GM21717 (cell line): ENCODE data around the gene ADAMTSL3.

Experiments used
- ATAC-seq: cut with Tn5 transposase; IDR thresholded peaks from one replicate; pipeline ENCODE4 v1.9.1; 2021; ENCODE audit warnings: mild to moderate bottlenecking, moderate library complexity; ENCODE audit not compliant: unreplicated experiment

The ADAMTSL3 gene

DNA sequence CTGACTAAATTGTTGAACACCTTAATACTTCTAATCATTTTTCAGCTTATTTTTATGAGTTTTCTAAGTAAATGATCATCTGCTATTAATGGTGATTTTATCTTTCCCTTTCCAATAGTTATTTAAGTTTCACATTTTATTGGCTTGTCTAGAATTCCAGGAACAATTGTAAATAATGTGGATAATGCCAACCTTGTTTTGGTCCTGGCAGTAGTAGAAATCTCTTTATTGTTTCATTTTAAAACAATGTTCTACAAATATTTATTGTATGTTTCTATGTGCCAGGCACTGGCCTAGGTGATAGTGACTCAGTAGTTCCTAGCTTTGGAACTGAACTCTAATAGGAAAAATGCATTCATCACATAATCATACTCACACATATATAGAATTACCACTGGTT is 264.1 kb downstream of the ADAMTSL3 start:
- ATAC-seq = no peak

DNA sequence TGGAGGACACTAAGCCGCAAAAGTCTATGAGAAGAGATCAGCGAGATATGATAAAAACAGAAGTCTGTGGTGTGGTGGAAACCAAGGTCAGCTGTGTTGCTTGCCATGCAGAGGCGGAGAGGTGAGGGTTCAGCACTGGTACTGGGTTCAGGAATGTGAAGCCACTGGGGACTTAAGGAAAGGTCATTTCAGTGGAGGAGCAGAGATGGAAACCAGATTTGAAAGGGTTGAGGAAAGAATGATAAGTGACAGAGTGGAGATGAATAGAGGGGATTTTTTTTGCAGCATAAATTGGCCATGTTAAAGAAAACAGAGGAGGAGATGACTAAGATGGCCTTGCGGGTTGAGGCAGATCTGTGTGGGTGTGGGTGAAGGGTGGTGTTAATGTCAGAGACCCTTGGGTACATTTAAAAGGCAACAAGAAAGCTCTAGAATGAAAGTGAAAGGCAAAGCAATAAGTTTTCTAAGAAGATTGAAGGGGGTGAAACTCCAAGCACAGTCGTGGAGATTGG is 265.5 kb downstream of the ADAMTSL3 start:
- peak; percentile 79 for ATAC-seq

- ATAC-seq = no peak
Measured at GRCh38 chr15:83919978-83920510, 266.1 kb downstream of the ADAMTSL3 start.

DNA sequence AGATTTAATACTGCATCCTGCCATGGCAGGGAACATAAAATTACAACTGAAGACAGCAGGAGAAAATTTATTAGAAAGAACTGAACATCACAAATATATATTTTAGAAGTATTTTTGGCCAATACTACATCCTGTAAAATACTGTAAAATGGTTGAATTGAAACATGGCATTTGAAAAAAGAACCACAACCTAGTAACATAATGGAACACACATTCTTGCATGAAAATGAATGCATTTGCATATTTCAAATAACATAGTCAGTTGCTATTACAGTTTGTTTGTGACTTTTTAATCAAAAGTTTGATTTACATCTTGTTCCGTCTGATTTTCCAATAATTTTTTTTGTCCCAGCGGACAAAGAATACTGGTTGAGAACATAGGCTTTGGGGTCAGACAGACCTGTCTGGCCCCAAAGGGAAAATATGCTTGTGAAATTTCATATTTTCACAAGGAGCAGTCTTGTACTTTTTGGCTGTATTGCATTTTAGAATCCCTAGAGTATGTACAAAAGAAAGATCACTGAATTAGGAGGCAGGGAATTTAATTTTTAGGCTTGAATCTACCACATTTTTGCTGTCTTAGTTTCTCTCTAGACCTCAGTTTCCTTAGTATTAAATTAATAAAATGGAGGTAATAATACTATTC is 268.8 kb downstream of the ADAMTSL3 start:
- ATAC-seq = no peak

GRCh38 chr15:83926116-83926515 is 272.2 kb downstream of the ADAMTSL3 start:
- no peak for ATAC-seq

GRCh38 chr15:83927704-83928391 is 273.9 kb downstream of the ADAMTSL3 start:
- peak; percentile 51 for ATAC-seq

DNA sequence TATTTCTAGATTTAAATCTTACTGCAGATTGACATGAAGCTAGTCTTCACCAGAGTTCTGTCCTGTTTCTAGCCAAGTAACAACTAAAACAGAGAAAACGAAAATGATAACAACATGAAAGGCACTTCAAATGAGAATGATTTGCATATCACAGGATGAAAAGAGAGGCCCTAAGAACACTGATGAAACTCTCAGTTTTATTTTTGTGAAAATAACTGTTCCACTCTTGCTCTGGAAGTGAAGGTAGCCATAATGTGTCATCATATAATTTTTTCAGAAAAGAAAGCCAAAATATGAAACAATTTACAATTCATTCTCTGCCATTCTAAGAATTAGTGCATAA is 274.4 kb downstream of the ADAMTSL3 start:
- ATAC-seq = peak; percentile 81

DNA sequence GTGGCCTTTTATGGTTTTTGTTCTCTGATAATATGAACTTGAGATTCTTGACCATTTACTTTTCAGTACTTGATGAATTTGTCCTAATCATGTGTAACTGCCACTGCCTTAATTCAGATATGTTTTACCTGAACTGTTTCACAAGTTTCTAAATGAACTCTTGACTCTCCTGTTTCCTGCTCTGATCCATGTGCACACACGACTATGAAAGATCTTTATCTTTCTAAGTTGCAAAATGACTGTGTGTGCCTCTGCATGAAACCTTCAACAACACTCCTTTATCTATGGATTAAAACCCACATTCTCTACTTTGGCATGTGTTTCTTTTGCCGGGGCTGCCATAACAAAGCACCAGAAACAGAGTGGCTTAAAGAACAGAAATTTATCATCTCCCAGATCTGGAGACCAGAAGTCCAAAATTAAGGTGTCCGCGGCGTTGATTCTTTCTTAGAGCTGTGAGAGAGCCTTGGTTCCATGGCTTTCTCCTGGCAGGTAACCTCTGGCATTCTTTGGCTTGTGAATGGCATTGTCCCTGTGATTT is 275.0 kb downstream of the ADAMTSL3 start:
- ATAC-seq = no peak

DNA sequence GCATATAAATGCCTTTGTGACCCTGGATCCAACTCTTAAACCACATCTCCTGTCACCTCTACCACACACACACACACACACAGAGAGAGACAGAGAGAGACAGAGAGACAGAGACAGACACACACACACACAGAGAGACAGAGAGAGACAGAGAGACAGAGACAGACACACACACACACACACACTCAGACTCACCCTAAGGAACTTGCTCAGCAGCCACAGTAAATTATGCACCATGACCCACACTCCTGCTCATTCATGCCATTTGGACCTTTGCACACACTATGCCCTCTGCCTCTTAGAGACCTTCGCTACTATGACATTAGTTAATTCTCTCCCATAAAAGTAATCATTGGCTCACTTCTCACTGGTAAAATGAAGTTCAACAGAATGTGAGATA is 275.7 kb downstream of the ADAMTSL3 start:
- ATAC-seq = no peak

DNA sequence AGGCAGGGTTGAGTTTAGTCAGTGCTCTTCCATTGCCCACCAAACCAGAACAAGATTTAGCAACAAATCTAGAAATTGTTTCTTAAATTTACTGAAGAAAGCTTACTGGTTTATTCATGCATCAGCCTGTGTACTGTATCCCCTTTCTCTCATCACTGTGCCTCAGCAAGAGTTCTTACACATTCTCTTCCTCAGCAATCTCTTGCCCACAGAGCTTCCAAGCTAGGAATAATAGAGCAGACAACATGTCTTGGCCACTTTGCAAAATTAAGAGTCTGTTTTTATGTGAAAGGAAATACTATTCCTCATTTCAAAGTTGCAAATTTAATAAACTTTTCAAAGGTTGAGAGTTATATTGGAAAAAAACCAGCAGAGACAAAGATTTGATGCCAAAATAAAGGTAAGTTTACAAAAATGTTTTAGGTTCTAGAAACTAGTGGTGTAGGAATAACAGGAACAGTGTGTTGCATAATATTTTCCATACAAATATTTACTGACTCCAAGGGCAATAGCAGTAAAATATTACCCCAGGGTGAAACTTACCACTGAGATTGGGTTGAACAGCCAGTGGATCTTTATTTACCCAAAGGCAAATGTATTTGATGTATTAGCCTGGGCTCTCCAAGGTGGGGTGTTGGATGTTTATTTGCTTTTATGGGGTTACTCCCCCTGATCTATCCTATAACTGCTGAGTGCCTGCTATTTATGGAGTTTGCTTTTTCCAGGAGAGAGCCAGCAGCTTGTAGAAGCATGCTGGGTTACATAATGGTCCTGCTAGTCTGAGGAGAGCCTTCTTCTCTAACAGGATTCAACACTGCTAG is 276.7 kb downstream of the ADAMTSL3 start:
- ATAC-seq = no peak

- ATAC-seq = no peak
Measured at GRCh38 chr15:83935774-83936173, 281.9 kb downstream of the ADAMTSL3 start.

DNA sequence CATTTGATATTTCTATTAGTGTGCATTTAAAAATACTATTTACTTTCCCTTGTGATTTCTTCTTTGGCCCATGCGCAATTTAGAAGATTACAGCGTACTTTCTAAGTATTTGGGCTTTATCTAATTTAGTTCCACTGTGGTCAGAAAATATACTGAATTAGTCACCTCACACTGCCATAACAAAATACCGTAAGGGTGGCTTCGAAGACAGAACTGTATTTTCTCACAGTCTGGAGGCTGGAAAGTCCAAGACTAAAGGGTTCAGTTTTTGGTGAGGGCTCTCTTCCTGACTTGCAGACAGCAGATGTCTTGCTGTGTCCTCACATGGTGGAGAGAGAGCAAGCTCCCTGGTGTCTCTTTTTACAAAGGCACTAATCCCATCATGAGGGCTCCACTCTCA is 286.2 kb downstream of the ADAMTSL3 start:
- ATAC-seq = no peak

DNA sequence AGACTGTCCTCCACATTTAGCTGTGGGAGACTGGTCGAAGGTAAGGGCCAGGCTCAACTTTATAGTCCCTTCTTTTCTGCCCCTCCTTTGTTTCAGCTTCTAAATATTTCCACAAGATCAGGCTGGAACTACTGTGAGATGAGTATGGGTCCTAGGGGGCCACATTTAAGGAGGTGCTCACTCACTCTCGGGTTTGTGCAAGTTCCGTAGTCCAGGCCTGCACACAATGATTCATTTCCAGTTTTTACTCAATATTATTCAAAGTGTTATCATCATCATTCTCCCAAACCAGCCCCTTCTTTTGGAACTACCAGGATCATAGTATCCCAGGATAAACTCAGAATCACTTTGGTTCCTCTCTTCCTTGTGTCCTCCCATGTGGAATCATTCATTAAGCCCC is 289.1 kb downstream of the ADAMTSL3 start:
- ATAC-seq = no peak

DNA sequence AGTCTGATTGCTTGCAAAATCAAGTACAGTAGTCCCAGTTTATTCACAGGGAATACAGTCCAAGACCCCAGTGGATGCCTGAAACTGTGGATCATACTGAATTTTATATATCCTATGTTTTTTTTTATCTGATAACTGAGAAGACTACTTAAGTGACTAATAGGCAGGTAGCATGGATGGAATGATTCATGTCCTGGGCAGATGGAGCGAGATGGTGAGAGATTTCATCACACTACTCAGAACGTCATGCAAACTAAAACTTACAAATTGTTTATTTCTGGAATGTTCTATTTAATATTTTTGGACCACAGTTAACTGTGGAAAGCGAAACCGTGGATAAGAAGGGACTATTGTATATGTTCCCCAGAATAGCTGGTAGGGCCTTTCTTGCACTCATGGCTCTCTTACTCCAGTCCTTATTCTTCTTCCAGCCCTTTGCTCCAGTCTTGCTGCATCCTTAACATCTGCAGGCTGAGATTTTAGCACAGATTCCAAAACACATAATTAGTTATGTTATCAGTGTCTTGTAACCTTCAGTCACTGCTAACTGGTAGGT is 290.0 kb downstream of the ADAMTSL3 start:
- ATAC-seq = no peak

DNA sequence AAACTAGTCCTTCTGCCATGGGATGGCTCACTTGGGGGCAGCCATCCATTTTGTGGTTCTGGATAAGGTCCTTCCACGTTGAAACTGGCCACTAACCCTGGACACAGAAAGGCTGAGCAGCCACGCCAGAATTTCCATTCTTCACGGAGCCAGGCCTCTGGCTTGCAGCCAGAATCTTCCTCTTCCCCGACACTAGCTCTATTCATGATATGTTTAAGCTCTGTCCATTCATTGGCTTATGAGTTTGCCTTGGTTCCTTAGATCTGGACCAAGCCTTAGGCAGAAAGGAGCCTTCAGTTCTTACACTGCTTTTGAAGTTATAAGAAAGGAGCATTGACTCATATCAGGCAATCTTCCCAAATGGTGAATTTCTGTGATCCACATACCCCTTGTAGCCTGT is 293.2 kb downstream of the ADAMTSL3 start:
- no peak for ATAC-seq

DNA sequence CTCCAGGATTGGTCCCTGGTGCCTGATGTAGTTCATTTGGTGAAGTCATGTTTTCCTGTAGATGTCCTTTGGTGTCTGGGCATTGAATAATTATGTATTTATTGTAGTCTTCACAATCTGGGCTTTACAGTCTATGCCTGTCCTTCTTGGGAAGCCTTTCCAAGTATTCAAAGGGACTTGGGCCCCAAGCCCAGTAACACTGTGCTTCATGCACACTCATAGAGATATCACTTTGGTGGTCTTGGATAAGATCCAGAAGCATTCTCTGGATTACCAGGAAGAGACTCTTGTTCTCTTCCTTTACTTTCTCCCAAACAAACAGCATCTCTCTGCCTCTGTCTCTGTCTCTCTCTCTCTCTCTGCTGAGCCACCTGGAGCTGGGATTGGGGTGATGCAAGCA is 300.6 kb downstream of the ADAMTSL3 start:
- no peak for ATAC-seq

DNA sequence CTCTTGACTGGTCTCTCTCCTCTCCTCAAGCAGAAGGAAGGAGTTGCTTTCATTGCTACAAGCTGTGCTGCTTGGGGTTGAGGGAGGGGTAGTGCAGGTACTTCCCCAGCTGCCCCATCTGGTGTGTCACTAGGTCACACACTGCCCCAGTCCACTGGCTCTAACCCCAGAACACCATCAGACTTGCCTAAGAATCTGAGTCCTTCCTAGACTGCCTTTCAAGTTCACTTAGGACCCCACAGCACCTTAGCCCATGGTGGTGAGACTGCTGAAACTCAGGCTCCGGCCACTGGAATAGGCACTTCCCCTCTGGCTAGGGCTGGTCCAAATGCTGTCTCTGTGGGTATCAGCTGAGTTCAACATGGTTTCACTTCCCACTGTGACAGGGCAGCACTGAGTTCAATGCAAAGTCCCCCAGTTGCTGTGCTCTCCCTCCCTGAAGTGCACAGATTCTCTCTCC is 301.9 kb downstream of the ADAMTSL3 start:
- peak; percentile 97 for ATAC-seq

- no peak for ATAC-seq
Measured at GRCh38 chr15:83956887-83957286, 303.0 kb downstream of the ADAMTSL3 start.

DNA sequence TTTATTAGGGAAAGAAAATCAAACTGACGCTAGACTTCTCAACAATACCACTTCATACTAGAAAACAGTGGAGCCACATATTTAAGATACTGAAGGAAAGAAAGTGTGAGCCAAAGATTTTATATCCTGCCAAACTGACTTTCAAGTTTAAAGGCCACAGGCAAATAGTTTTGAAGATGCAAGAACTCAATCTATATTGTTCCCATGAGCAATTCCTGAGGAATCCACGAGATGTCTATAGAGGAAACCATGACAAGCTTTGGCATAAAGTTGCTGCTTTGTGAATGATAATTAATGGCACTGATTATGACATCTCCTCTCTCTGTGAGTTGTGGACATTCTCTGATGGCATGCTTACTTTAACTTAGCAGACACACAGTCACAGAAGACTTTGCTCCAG is 305.6 kb downstream of the ADAMTSL3 start:
- no peak for ATAC-seq

GRCh38 chr15:83960192-83960829 is 306.4 kb downstream of the ADAMTSL3 start:
- ATAC-seq = no peak
